ENCODE results near the gene SPATA9. TPM values are rescaled to one million over a fixed set of nuclear protein-coding genes. Genes with fewer than 3 reads are reported as not detected.

SPATA9 gene
- total RNA-seq, 1 experiment from 2014 or later, result 0.55 TPM

- no peak for TF ChIP-seq EZH2 (IDR thresholded peaks at IDR 0.05; ENCODE audit: low read depth)
- no peak for TF ChIP-seq CTCF (conservative IDR thresholded peaks at IDR 0.05)
- no peak overlapping the region for H3K4me2 ChIP-seq
- no peaks in the 10 kb centered on the region for H3K4me1 ChIP-seq (replicated peaks; ENCODE audit: insufficient read depth)
- H3K27me3 ChIP-seq (ENCODE audit: insufficient read depth, low read depth), result no peaks in the 10 kb centered on the region
- no peak overlapping the region for H3K4me3 ChIP-seq
- intact Hi-C loops (cut with micrococcal nuclease; ENCODE audit: unreplicated experiment), result no loop called here
- ChIA-PET CTCF (interaction anchor here (1.2 kb wide), 1 partner anchor 58 kb away, joined by 4 read pairs; the partner anchor contains the start of gene RHOBTB3), POLR2A (ENCODE audit: unreplicated experiment) (interaction anchor here (0.6 kb wide), 2 partner anchors 27 to 37 kb away, joined by 3 to 4 read pairs; partner anchors contain the start of gene RFESD)
- H2AFZ ChIP-seq, result no peak overlapping the region
- H3K9me3 ChIP-seq (ENCODE audit: insufficient read depth, low read depth), result no peaks in the 10 kb centered on the region
- no peak overlapping the region for H3K27ac ChIP-seq
- no peaks in the 10 kb centered on the region for H4K20me1 ChIP-seq (ENCODE audit: insufficient read depth)
- no TSS peak for BruUV-seq (replicated peaks)
- H3F3A ChIP-seq (ENCODE audit: insufficient read depth, low read depth), result no peaks in the 10 kb centered on the region
- H3K36me3 ChIP-seq (ENCODE audit: low read depth), result no peaks in the 10 kb centered on the region
- H3K79me2 ChIP-seq (ENCODE audit: low read depth), result no peaks in the 10 kb centered on the region
- H3K9me2 ChIP-seq (ENCODE audit: insufficient read depth), result no peaks in the 10 kb centered on the region
- no peak for DNase-seq
These were observed 9.7 kb downstream of the SPATA9 start for GRCh38 chr5:95673081-95673480.

- H3F3A ChIP-seq (ENCODE audit: insufficient read depth, low read depth), result no peaks in the 10 kb centered on the region
- H2AFZ ChIP-seq, result no peak overlapping the region
- no peaks in the 10 kb centered on the region for H3K9me2 ChIP-seq (ENCODE audit: insufficient read depth)
- no peak for TF ChIP-seq CTCF (conservative IDR thresholded peaks at IDR 0.05)
- TF ChIP-seq EZH2 (IDR thresholded peaks at IDR 0.05; ENCODE audit: low read depth), result no peak
- H4K20me1 ChIP-seq (ENCODE audit: insufficient read depth), result no peaks in the 10 kb centered on the region
- CTCF ChIA-PET, result no interaction called here
- H3K79me2 ChIP-seq (ENCODE audit: low read depth), result no peaks in the 10 kb centered on the region
- H3K4me2 ChIP-seq, result no peak overlapping the region
- BruUV-seq (replicated peaks), result no TSS peak
- intact Hi-C loops (cut with micrococcal nuclease; ENCODE audit: unreplicated experiment), result no loop called here
- H3K4me1 ChIP-seq (replicated peaks; ENCODE audit: insufficient read depth), result no peaks in the 10 kb centered on the region
- no peaks in the 10 kb centered on the region for H3K27me3 ChIP-seq (ENCODE audit: insufficient read depth, low read depth)
- H3K4me3 ChIP-seq, result no peak overlapping the region
- H3K27ac ChIP-seq, result no peak overlapping the region
- POLR2A ChIA-PET (ENCODE audit: unreplicated experiment), result no interaction called here
- no peaks in the 10 kb centered on the region for H3K36me3 ChIP-seq (ENCODE audit: low read depth)
- H3K9me3 ChIP-seq (ENCODE audit: insufficient read depth, low read depth), result no peaks in the 10 kb centered on the region
- DNase-seq, result no peak
These were observed 10.2 kb downstream of the SPATA9 start for GRCh38 chr5:95672641-95673040.

- H3F3A ChIP-seq (ENCODE audit: insufficient read depth, low read depth), result no peaks in the 10 kb centered on the region
- H3K4me3 ChIP-seq, result no peak overlapping the region
- no peaks in the 10 kb centered on the region for H3K27me3 ChIP-seq (ENCODE audit: insufficient read depth, low read depth)
- ChIA-PET POLR2A (ENCODE audit: unreplicated experiment) (no interaction called here), CTCF (no interaction called here)
- H3K4me2 ChIP-seq, result no peak overlapping the region
- H3K9me2 ChIP-seq (ENCODE audit: insufficient read depth), result no peaks in the 10 kb centered on the region
- H2AFZ ChIP-seq, result no peak overlapping the region
- intact Hi-C loops (cut with micrococcal nuclease; ENCODE audit: unreplicated experiment), result no loop called here
- DNase-seq, result no peak
- no peaks in the 10 kb centered on the region for H3K79me2 ChIP-seq (ENCODE audit: low read depth)
- no peaks in the 10 kb centered on the region for H4K20me1 ChIP-seq (ENCODE audit: insufficient read depth)
- H3K4me1 ChIP-seq (replicated peaks; ENCODE audit: insufficient read depth), result no peaks in the 10 kb centered on the region
- TF ChIP-seq EZH2 (IDR thresholded peaks at IDR 0.05; ENCODE audit: low read depth) (no peak), CTCF (conservative IDR thresholded peaks at IDR 0.05) (no peak)
- no peaks in the 10 kb centered on the region for H3K9me3 ChIP-seq (ENCODE audit: insufficient read depth, low read depth)
- no peak overlapping the region for H3K27ac ChIP-seq
- no TSS peak for BruUV-seq (replicated peaks)
- H3K36me3 ChIP-seq (ENCODE audit: low read depth), result no peaks in the 10 kb centered on the region
These were observed 11.0 kb downstream of the SPATA9 start for GRCh38 chr5:95671826-95672225.

All from PC-9 (cell line).